BLaER1 treated with 17β-estradiol and CSF1 and Interleukin-3, amounts not matched to agents 10 nM and 100 nM (cell line): Measurements from ENCODE around the gene RHOBTB3.

Source experiments
- H3K27ac ChIP-seq, 11 experiments: shearing (Covaris generic); formaldehyde crosslinking; 2 replicates each; pipeline ENCODE4 v1.8.1; 2022
- H3K27me3 ChIP-seq, 11 experiments: shearing (Covaris generic); formaldehyde crosslinking; 2 replicates each; pipeline ENCODE4 v1.8.1; 2022
- H3K36me3 ChIP-seq, 11 experiments: shearing (Covaris generic); formaldehyde crosslinking; 2 replicates each; pipeline ENCODE4 v1.8.1; 2022
- H3K4me1 ChIP-seq, 10 experiments: shearing (Covaris generic); formaldehyde crosslinking; 2 replicates each; pipeline ENCODE4 v1.8.1; 2022
- H3K4me2 ChIP-seq, 11 experiments: shearing (Covaris generic); formaldehyde crosslinking; 2 replicates each; pipeline ENCODE4 v1.8.1; 2022
- H3K4me3 ChIP-seq, 10 experiments: shearing (Covaris generic); formaldehyde crosslinking; 2 replicates each; pipeline ENCODE4 v1.8.1; 2022
- H3K9ac ChIP-seq, 11 experiments: shearing (Covaris generic); formaldehyde crosslinking; 2 replicates each; pipeline ENCODE4 v1.8.1; 2022
- H3K9me3 ChIP-seq, 11 experiments: shearing (Covaris generic); formaldehyde crosslinking; replicated peaks in 1 of 11; 2 replicates each; pipeline ENCODE4 v1.8.1; 2022
- H4K20me1 ChIP-seq, 11 experiments: shearing (Covaris generic); formaldehyde crosslinking; 2 replicates each; pipeline ENCODE4 v1.8.1; 2022
- Cebpa-rat ChIP-seq, 11 experiments: shearing (Covaris generic); IDR thresholded peaks; 2 replicates each; pipeline ENCODE4 v1.8.1; 2022

The RHOBTB3 gene, protein sequence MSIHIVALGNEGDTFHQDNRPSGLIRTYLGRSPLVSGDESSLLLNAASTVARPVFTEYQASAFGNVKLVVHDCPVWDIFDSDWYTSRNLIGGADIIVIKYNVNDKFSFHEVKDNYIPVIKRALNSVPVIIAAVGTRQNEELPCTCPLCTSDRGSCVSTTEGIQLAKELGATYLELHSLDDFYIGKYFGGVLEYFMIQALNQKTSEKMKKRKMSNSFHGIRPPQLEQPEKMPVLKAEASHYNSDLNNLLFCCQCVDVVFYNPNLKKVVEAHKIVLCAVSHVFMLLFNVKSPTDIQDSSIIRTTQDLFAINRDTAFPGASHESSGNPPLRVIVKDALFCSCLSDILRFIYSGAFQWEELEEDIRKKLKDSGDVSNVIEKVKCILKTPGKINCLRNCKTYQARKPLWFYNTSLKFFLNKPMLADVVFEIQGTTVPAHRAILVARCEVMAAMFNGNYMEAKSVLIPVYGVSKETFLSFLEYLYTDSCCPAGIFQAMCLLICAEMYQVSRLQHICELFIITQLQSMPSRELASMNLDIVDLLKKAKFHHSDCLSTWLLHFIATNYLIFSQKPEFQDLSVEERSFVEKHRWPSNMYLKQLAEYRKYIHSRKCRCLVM

DNA sequence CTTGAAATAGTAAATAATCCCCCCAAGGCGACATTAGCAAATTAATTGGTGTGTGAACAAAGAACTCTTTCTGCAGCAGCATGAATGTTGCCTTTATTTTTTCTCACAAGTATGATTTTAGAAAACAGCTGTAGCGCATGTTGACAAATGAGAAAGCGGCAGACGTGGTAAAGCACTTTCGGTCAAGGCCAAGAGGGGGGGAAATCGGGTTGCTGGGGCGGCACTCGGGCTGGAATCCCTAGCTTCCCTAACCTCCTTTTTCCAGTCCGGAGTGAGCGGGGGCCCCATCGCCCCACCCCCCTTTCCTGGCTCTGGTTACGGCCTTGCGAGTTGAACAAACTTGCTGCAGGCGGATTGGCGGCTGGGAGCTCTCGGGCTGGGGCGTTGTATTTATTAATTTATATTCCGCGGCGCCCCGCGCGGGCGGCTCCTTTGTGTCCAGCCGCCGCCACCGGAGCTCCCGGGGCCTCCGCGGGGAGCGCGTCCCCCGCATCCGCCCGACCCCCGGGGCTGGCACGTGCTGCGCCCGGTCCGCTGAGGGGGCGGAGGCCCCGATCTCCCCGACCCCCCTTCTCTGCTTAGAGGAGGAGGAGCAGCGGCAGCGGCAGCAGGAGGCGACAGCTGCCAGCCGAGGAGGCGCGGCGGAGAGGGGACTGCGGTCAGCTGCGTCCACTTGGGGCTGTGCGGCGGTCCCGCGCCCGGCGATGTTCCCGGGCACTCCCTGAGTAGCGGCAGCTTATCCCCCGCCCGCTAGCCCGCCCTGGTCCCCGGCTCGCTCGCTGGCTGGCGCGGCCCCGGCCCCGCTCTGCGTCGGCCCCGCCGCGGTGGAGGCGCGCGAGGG, at the start of gene RHOBTB3:
RHOBTB3 (plus strand) TSS at position 607 of the 841 bp plus-strand sequence. CDS start 347 bp downstream, outside the sequence.
- H4K20me1 ChIP-seq: no peaks in the 10 kb centered on the region; a peak in 1 of 22 replicates
- peaks cover 0 to 27% (median 7%) of the 10 kb centered on the region in 11 experiments; a peak in 15 of 22 replicates for H3K36me3 ChIP-seq
- no peak for TF ChIP-seq Cebpa-rat (IDR thresholded peaks at IDR 0.05)
- peak within 1 kb of the TSS; percentile 85 to 95 (median 92) for H3K9ac ChIP-seq
- peak within 1 kb of the TSS; percentile 73 to 92 (median 87) for H3K4me2 ChIP-seq
- peaks cover 51 to 81% (median 69%) of the 10 kb centered on the region in 10 experiments for H3K4me1 ChIP-seq
- peak within 1 kb of the TSS; percentile 74 to 96 (median 88) for H3K4me3 ChIP-seq
- peak within 1 kb of the TSS; percentile 84 to 95 (median 93) for H3K27ac ChIP-seq
- H3K9me3 ChIP-seq: no peaks in the 10 kb centered on the region
- no peaks in the 10 kb centered on the region for H3K27me3 ChIP-seq

- Histone ChIP-seq H3K4me2 (no peak within 1 kb of the TSS), H3K9me3 (peaks cover 0 to 16% (median 9%) of the 10 kb centered on the region in 11 experiments; a peak in 10 of 22 replicates), H3K27ac (no peak within 1 kb of the TSS), H3K9ac (no peak within 1 kb of the TSS), H3K4me3 (no peak within 1 kb of the TSS), H3K4me1 (no peaks in the 10 kb centered on the region), H3K36me3 (peaks cover 0 to 3% (median 0%) of the 10 kb centered on the region in 11 experiments; a peak in 1 of 22 replicates), H4K20me1 (no peaks in the 10 kb centered on the region), H3K27me3 (no peaks in the 10 kb centered on the region)
- TF ChIP-seq Cebpa-rat (IDR thresholded peaks at IDR 0.05): no peak
Observed at GRCh38 chr5:95682891-95683290, 48.2 kb upstream of the RHOBTB3 start, which contains the start of gene SPATA9. SPATA9 (minus strand) TSS chr5:95682991; CDS start chr5:95682854, 137 bp downstream.

DNA sequence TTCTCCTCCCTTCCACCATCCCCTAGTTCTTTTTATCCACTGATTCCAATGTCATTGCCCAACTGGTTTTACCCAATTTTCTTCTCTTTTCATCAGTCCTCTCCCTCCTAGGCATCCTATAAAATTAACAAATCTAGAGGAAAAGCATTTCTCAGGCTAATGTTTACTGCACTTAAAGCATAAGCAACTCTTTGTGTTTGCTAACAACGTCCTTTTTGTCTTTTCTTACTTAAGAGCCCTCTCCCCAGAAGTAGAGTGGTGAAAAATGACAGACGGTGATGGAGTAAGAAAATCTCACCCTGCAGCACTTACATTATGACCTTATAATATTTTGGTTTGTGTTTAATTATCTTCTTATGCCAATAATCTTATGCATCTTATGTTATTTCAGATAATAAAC, 46.8 kb upstream of the RHOBTB3 start:
- TF ChIP-seq Cebpa-rat (IDR thresholded peaks at IDR 0.05): no peak
- H3K4me2 ChIP-seq: no peak overlapping the region
- no peak overlapping the region for H3K27ac ChIP-seq

DNA sequence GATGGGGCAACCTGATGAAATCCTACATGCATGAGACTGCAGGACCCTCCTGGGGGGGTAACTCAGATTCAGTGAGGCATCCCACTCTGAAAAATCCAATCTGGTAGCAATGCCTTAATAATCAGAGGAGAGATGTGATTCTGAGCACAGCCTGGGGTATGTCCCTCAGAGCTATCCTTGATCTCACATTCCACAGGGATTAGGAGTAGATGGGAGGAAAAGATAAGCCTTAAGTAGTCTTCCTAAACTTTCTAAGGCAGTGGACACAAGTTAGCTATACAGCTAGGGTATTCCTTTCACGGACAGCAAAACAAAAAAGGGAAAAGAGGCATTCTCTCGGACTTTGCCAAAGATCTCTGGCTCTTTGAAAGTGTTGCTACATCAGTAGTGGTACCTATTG, 44.5 kb upstream of the RHOBTB3 start:
- H3K9me3 ChIP-seq: peaks cover 0 to 10% (median 4%) of the 10 kb centered on the region in 11 experiments; a peak in 7 of 22 replicates
- no peak overlapping the region for H3K4me3 ChIP-seq
- no peaks in the 10 kb centered on the region for H4K20me1 ChIP-seq
- no peak overlapping the region for H3K9ac ChIP-seq
- peaks cover 0 to 3% (median 0%) of the 10 kb centered on the region in 11 experiments; a peak in 1 of 22 replicates for H3K36me3 ChIP-seq
- H3K27me3 ChIP-seq: no peaks in the 10 kb centered on the region
- no peaks in the 10 kb centered on the region for H3K4me1 ChIP-seq
- H3K27ac ChIP-seq: no peak overlapping the region
- H3K4me2 ChIP-seq: no peak overlapping the region
- TF ChIP-seq Cebpa-rat (IDR thresholded peaks at IDR 0.05): no peak

More for the DNA sequence above, 46.8 kb upstream of the RHOBTB3 start:
- Histone ChIP-seq H3K27me3 (no peaks in the 10 kb centered on the region), H3K4me1 (no peaks in the 10 kb centered on the region), H3K36me3 (peaks cover 0 to 3% (median 0%) of the 10 kb centered on the region in 11 experiments; a peak in 1 of 22 replicates), H4K20me1 (no peaks in the 10 kb centered on the region), H3K4me3 (no peak overlapping the region), H3K9ac (no peak overlapping the region), H3K9me3 (peaks cover 0 to 10% (median 3%) of the 10 kb centered on the region in 11 experiments; a peak in 8 of 22 replicates)

GRCh38 chr5:95689680-95690079, 41.5 kb upstream of the RHOBTB3 start:
- H3K36me3 ChIP-seq: peaks cover 0 to 3% (median 0%) of the 10 kb centered on the region in 11 experiments; a peak in 1 of 22 replicates
- H3K9me3 ChIP-seq: peaks cover 0 to 10% (median 4%) of the 10 kb centered on the region in 11 experiments; a peak in 7 of 22 replicates
- H4K20me1 ChIP-seq: no peaks in the 10 kb centered on the region
- H3K4me1 ChIP-seq: no peaks in the 10 kb centered on the region
- TF ChIP-seq Cebpa-rat (IDR thresholded peaks at IDR 0.05): no peak
- H3K9ac ChIP-seq: no peak overlapping the region
- H3K27ac ChIP-seq: no peak overlapping the region
- H3K27me3 ChIP-seq: no peaks in the 10 kb centered on the region
- no peak overlapping the region for H3K4me2 ChIP-seq
- no peak overlapping the region for H3K4me3 ChIP-seq

DNA sequence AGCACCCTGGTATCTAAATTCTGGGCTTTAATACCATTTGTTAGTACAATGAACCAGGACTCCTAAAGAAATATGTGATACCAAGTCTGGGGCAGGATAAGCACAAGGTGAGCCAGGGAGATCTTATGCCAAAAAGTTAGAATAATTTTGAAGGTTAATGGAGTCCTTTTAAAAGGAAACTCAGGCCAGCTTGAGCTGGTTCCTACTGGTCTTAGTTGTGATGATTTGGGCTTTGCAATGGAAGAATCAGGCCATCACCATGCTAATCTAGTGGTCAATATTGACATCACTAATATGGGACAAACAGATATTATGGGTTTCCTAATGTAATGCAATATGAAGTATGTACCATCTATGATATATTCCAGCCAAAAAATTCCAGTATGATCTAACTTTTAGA, 40.8 kb upstream of the RHOBTB3 start:
- peaks cover 0 to 10% (median 4%) of the 10 kb centered on the region in 11 experiments; a peak in 7 of 22 replicates for H3K9me3 ChIP-seq
- no peak for TF ChIP-seq Cebpa-rat (IDR thresholded peaks at IDR 0.05)

DNA sequence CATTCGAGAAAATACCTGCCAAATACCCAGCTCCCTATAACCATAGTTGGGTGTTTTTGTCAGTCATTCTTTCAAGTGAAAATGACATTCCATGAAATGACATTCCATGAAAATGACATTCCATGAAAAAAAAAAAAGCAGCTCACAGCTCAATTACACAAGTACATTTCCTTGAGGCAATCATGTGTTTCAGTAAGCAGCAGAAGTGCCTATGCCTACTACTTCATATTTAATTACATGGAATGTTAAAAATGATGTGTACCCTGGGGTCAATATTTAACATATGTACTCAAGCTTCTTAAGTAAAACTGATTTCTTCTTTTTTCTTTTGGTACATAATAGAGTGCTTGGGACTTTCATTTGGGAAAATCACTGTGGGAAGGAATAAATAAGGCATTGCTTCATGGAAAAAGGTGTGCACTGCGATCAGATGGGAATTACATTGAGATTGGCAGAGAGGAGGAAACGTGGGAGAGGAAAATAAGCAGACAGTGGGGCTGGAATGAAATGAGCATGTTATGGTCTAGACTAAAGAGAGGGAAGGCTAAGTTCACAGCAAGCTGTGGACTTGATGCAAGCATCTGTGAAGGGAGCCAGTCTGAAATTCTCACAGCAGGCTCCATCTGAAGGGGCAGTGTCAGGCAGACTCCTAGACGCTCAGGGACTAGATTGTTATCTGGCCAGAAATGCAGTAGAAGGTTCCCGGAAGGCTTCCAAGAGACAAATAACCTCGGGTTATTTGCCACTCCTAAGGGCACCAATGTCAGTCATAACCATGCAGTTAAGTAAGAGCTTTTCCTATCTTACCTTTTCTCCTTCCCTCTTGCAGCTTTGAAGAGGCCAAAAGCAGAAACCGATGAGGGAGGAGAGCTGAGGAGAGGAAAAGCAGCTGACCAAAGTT, 33.1 kb upstream of the RHOBTB3 start:
- TF ChIP-seq Cebpa-rat (IDR thresholded peaks at IDR 0.05): no peak

More for the DNA sequence above, 40.8 kb upstream of the RHOBTB3 start:
- no peaks in the 10 kb centered on the region for H4K20me1 ChIP-seq
- no peak overlapping the region for H3K4me2 ChIP-seq
- no peaks in the 10 kb centered on the region for H3K4me1 ChIP-seq
- H3K4me3 ChIP-seq: no peak overlapping the region
- peaks cover 0 to 3% (median 0%) of the 10 kb centered on the region in 11 experiments; a peak in 1 of 22 replicates for H3K36me3 ChIP-seq
- H3K27me3 ChIP-seq: no peaks in the 10 kb centered on the region
- H3K27ac ChIP-seq: no peak overlapping the region
- no peak overlapping the region for H3K9ac ChIP-seq

DNA sequence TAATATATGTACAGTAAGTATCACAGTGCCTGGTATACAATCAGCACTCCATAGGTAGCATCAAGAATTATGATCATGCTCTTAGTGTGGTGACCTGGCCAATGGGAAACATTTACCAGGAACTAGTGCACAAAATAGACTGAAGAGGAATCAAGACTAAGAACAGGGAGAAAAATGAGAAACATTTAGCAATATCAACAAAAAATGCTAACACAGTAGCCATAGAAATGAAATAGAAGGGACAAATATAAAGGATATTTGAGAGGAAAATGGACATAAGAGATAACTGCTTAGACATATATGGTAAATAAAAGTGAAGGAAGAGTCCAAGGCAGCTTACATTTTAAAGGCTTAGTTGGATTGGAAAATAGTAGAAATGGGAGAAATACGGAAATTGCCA, 31.8 kb upstream of the RHOBTB3 start:
- H3K9me3 ChIP-seq: no peaks in the 10 kb centered on the region

More for the DNA sequence above, 33.1 kb upstream of the RHOBTB3 start:
- no peak overlapping the region for H3K27ac ChIP-seq
- H3K27me3 ChIP-seq: no peaks in the 10 kb centered on the region
- H3K4me1 ChIP-seq: no peaks in the 10 kb centered on the region
- H3K4me3 ChIP-seq: no peak overlapping the region
- H3K9ac ChIP-seq: no peak overlapping the region
- H3K36me3 ChIP-seq: peaks cover 0 to 19% (median 0%) of the 10 kb centered on the region in 11 experiments; a peak in 5 of 22 replicates
- no peaks in the 10 kb centered on the region for H4K20me1 ChIP-seq
- H3K9me3 ChIP-seq: no peaks in the 10 kb centered on the region
- no peak overlapping the region for H3K4me2 ChIP-seq

More for the DNA sequence above, 31.8 kb upstream of the RHOBTB3 start:
- H3K9ac ChIP-seq: no peak overlapping the region
- no peaks in the 10 kb centered on the region for H3K27me3 ChIP-seq
- H3K4me2 ChIP-seq: no peak overlapping the region
- H3K27ac ChIP-seq: no peak overlapping the region
- no peak for TF ChIP-seq Cebpa-rat (IDR thresholded peaks at IDR 0.05)
- no peak overlapping the region for H3K4me3 ChIP-seq
- peaks cover 0 to 19% (median 0%) of the 10 kb centered on the region in 11 experiments; a peak in 5 of 22 replicates for H3K36me3 ChIP-seq
- no peaks in the 10 kb centered on the region for H4K20me1 ChIP-seq
- no peaks in the 10 kb centered on the region for H3K4me1 ChIP-seq
